DND-41 (cell line): ENCODE data around the gene SNAPC1.

Source experiments
- ATAC-seq: fragments of 200-7000 bp; cut with Tn5 transposase; 3 replicates; pipeline ENCODE4 v1.9.1; 2021; ENCODE audit warnings: low read depth; ENCODE audit not compliant: insufficient read depth
- DNase-seq: peaks from one replicate; pipeline ENCODE4 v3.0.0-alpha.2; 2020
- H2AFZ ChIP-seq: 2 replicates; pipeline ENCODE4 v1.6.0; 2012; ENCODE audit warnings: low read depth, low read length
- H3K27ac ChIP-seq: 2 replicates; pipeline ENCODE4 v1.5.1; 2012; ENCODE audit warnings: low read length, inconsistent platforms
- H3K27me3 ChIP-seq: fragments of 200-600 bp; sonication (generic); 2 replicates; pipeline ENCODE4 v1.6.0; 2012; ENCODE audit warnings: low read length, mild to moderate bottlenecking, inconsistent platforms; ENCODE audit not compliant: insufficient read depth, poor library complexity
- H3K36me3 ChIP-seq: 2 replicates; pipeline ENCODE4 v1.5.1; 2012; ENCODE audit warnings: low read length, inconsistent platforms; ENCODE audit not compliant: insufficient read depth
- H3K4me1 ChIP-seq: 2 replicates; pipeline ENCODE4 v1.5.1; 2012; ENCODE audit warnings: mild to moderate bottlenecking, low read length; ENCODE audit not compliant: insufficient read depth
- H3K4me2 ChIP-seq: 2 replicates; pipeline ENCODE4 v1.6.0; 2012; ENCODE audit warnings: mild to moderate bottlenecking, moderate library complexity, low read length, inconsistent platforms; ENCODE audit not compliant: insufficient read depth
- H3K4me3 ChIP-seq, 2 experiments: fragments of 200-600 bp in 1 of 2; shearing (Covaris generic) in 1 of 2; 2 replicates each; pipeline ENCODE4 v1.5.1; 2012 to 2016; ENCODE audit warnings: inconsistent platforms in 2 of 2, low read length in 2 of 2, mild to moderate bottlenecking in 2 of 2, low read depth in 1 of 2, moderate library complexity in 1 of 2
- H3K79me2 ChIP-seq: 2 replicates; pipeline ENCODE4 v1.6.0; 2012; ENCODE audit warnings: low read length, inconsistent platforms; ENCODE audit not compliant: insufficient read depth
- H3K9ac ChIP-seq: 2 replicates; pipeline ENCODE4 v1.6.0; 2012; ENCODE audit warnings: low read depth, mild to moderate bottlenecking, inconsistent platforms, low read length, moderate library complexity
- H3K9me3 ChIP-seq: 2 replicates; pipeline ENCODE4 v1.5.1; 2012; ENCODE audit warnings: low read length, moderate library complexity, mild to moderate bottlenecking, inconsistent platforms; ENCODE audit not compliant: insufficient read depth, severe bottlenecking
- H4K20me1 ChIP-seq: 2 replicates; pipeline ENCODE4 v1.6.0; 2012; ENCODE audit warnings: low read length; ENCODE audit not compliant: insufficient read depth
- CTCF ChIP-seq: IDR thresholded peaks from 2 replicates; pipeline ENCODE4 v1.5.1; 2012; ENCODE audit warnings: borderline replicate concordance, low read length, moderate library complexity, mild to moderate bottlenecking; ENCODE audit not compliant: poor library complexity, severe bottlenecking; ENCODE audit errors: extremely low read depth
- EZH2 ChIP-seq: IDR thresholded peaks from 3 replicates; pipeline ENCODE4 v1.6.1; 2012; ENCODE audit warnings: borderline replicate concordance, low read depth, mild to moderate bottlenecking, moderate library complexity, low read length, inconsistent platforms; ENCODE audit not compliant: severe bottlenecking

Gene SNAPC1

GRCh38 chr14:61797309-61797708 lies 35.1 kb downstream of the SNAPC1 start:
- no peak overlapping the region for H3K9ac ChIP-seq
- no peak for ATAC-seq
- no peaks in the 10 kb centered on the region for H3K4me1 ChIP-seq
- H3K79me2 ChIP-seq = no peaks in the 10 kb centered on the region
- H3K27me3 ChIP-seq = no peaks in the 10 kb centered on the region
- no peaks in the 10 kb centered on the region for H3K9me3 ChIP-seq
- H2AFZ ChIP-seq = no peak overlapping the region
- no peak for DNase-seq
- H3K4me2 ChIP-seq = no peak overlapping the region
- no peak overlapping the region for H3K4me3 ChIP-seq
- no peaks in the 10 kb centered on the region for H4K20me1 ChIP-seq
- H3K27ac ChIP-seq = no peak overlapping the region
- H3K36me3 ChIP-seq = peaks cover 16% of the 10 kb centered on the region; the same call in 1 of the 2 replicates
- TF ChIP-seq CTCF = no peak
- no peak for TF ChIP-seq EZH2

- no peak overlapping the region for H3K9ac ChIP-seq
- H4K20me1 ChIP-seq = no peaks in the 10 kb centered on the region
- H3K36me3 ChIP-seq = no peaks in the 10 kb centered on the region
- no peak overlapping the region for H2AFZ ChIP-seq
- DNase-seq = no peak
- H3K4me2 ChIP-seq = no peak overlapping the region
- TF ChIP-seq EZH2 (no peak), CTCF (no peak)
- no peaks in the 10 kb centered on the region for H3K4me1 ChIP-seq
- no peaks in the 10 kb centered on the region for H3K9me3 ChIP-seq
- no peak overlapping the region for H3K27ac ChIP-seq
- H3K4me3 ChIP-seq = no peak overlapping the region
- H3K27me3 ChIP-seq = no peaks in the 10 kb centered on the region
- no peaks in the 10 kb centered on the region for H3K79me2 ChIP-seq
- no peak for ATAC-seq
Observed at GRCh38 chr14:61802010-61802568, 39.9 kb downstream of the SNAPC1 start.

- Histone ChIP-seq H4K20me1 (no peaks in the 10 kb centered on the region), H2AFZ (no peak overlapping the region), H3K4me1 (no peaks in the 10 kb centered on the region), H3K27me3 (no peaks in the 10 kb centered on the region), H3K79me2 (no peaks in the 10 kb centered on the region), H3K9ac (no peak overlapping the region), H3K9me3 (no peaks in the 10 kb centered on the region), H3K4me2 (no peak overlapping the region), H3K4me3 (no peak overlapping the region), H3K27ac (no peak overlapping the region), H3K36me3 (no peaks in the 10 kb centered on the region)
- ATAC-seq (no peak), DNase-seq (no peak)
- no peak for TF ChIP-seq CTCF
- TF ChIP-seq EZH2 = no peak
Observed at GRCh38 chr14:61803755-61804154, 41.5 kb downstream of the SNAPC1 start.

GRCh38 chr14:61805451-61805850 lies 43.2 kb downstream of the SNAPC1 start:
- no peaks in the 10 kb centered on the region for H3K79me2 ChIP-seq
- no peak overlapping the region for H3K4me2 ChIP-seq
- H3K9me3 ChIP-seq = no peaks in the 10 kb centered on the region
- H3K27ac ChIP-seq = no peak overlapping the region
- no peak overlapping the region for H3K4me3 ChIP-seq
- no peak overlapping the region for H3K9ac ChIP-seq
- no peaks in the 10 kb centered on the region for H3K4me1 ChIP-seq
- no peaks in the 10 kb centered on the region for H3K36me3 ChIP-seq
- H2AFZ ChIP-seq = no peak overlapping the region
- H4K20me1 ChIP-seq = no peaks in the 10 kb centered on the region
- no peak for TF ChIP-seq EZH2
- TF ChIP-seq CTCF = no peak
- no peaks in the 10 kb centered on the region for H3K27me3 ChIP-seq
- ATAC-seq (no peak), DNase-seq (no peak)
